Thoracic aorta (tissue), 2 donors: ENCODE data around the gene FAM83B. TPM values are rescaled to one million over a fixed set of nuclear protein-coding genes. Genes with fewer than 3 reads are reported as not detected.
A peak's percentile ranks its signal among the peaks of the same experiment; 100 is the strongest.

Experiments
- ATAC-seq: fragments of 150-250 bp; one replicate; pipeline ENCODE4 v1.8.0; 2017; ENCODE audit warnings: low read depth; ENCODE audit not compliant: insufficient number of reproducible peaks, low FRiP score
- DNase-seq: peaks from one replicate; pipeline ENCODE4 v3.0.0-alpha.2; 2020; ENCODE audit warnings: low spot score
- H3K27ac ChIP-seq, 2 donors: fragments of 200-600 bp; sonication (generic); 1 replicate in 1 of 2; 2 replicates in 1 of 2; pipeline ENCODE4 v1.5.1; 2016; ENCODE audit warnings: mild to moderate bottlenecking in 2 of 2, moderate library complexity in 2 of 2
- H3K27me3 ChIP-seq: fragments of 200-600 bp; sonication (generic); replicated peaks from 2 replicates; pipeline ENCODE4 v1.6.0; 2016; ENCODE audit warnings: mild to moderate bottlenecking; ENCODE audit not compliant: insufficient read depth
- H3K36me3 ChIP-seq: fragments of 200-600 bp; sonication (generic); one replicate; pipeline ENCODE4 v1.5.1; 2016
- H3K4me1 ChIP-seq, 2 donors: fragments of 200-600 bp; sonication (generic); 1 replicate in 1 of 2; 2 replicates in 1 of 2; pipeline versions ENCODE4 v1.5.1 to v1.6.0; 2016; ENCODE audit warnings: low read depth in 2 of 2, mild to moderate bottlenecking in 1 of 2; ENCODE audit not compliant: control insufficient read depth in 1 of 2
- H3K4me3 ChIP-seq: fragments of 200-600 bp; sonication (generic); 2 replicates; pipeline ENCODE4 v1.5.1; 2016; ENCODE audit warnings: mild to moderate bottlenecking
- H3K9me3 ChIP-seq: fragments of 200-600 bp; sonication (generic); 2 replicates; pipeline ENCODE4 v1.5.1; 2016
- total RNA-seq, 2 donors: library from RNA; depleted of rRNA; stranded (reverse); fragments of >200 nt; gene quantifications; one replicate each; pipeline versions ENCODE4 v1.1.0 to v1.2.3, GENCODE V29; 2016
- TF ChIP-seq, protein P1 (sequence below): fragments of 200-600 bp; sonication (generic); IDR thresholded peaks from one replicate; pipeline ENCODE4 v1.5.1; 2019; ENCODE audit warnings: antibody characterized with exemption

FAM83B gene
- total RNA-seq, 2 donors from 2014 or later = not detected

DNA sequence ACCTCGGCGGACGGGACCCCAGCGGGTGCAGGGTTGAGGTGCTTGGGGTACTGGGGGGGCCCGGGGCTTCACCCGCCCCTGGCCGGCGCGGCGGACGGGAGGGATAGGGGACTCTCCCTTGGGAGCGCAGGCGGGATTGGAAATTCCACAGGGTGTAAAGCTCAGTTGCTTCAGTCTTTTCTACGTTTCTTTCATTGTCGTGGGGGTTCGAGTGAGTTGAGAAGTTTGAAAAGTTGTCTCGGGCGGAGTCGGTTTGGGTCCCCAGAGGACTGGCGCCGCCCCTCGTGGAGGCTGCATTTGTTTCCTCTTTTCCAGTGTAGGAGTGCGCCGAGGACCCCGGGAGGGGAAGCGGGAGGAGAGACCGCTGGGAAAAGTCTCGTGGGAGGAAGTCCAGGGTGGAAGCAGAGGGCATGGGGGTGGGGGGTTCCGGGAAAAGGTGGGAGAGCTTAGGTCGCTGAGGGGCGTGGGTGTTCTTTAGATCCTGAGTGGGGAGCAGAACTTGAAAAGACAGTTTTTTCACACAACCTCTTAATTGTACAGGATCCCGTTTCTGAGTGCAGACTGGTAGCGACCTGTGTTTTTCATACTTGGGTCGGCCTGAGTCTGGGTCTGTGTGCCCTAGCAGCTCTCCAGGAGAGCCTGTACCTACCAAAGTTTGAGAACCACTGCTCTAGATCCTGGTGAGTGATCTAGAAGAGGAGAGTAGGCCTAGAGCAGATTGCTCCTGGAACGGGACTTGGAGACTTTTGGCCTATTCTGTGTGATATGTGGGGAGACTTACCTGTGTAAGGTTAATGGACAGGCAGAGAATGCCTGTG lies 495 bp downstream of the FAM83B start:
- no peaks in the 10 kb centered on the region for H3K9me3 ChIP-seq
- no peak for ATAC-seq
- DNase-seq = no peak
- TF ChIP-seq, protein P1, sequence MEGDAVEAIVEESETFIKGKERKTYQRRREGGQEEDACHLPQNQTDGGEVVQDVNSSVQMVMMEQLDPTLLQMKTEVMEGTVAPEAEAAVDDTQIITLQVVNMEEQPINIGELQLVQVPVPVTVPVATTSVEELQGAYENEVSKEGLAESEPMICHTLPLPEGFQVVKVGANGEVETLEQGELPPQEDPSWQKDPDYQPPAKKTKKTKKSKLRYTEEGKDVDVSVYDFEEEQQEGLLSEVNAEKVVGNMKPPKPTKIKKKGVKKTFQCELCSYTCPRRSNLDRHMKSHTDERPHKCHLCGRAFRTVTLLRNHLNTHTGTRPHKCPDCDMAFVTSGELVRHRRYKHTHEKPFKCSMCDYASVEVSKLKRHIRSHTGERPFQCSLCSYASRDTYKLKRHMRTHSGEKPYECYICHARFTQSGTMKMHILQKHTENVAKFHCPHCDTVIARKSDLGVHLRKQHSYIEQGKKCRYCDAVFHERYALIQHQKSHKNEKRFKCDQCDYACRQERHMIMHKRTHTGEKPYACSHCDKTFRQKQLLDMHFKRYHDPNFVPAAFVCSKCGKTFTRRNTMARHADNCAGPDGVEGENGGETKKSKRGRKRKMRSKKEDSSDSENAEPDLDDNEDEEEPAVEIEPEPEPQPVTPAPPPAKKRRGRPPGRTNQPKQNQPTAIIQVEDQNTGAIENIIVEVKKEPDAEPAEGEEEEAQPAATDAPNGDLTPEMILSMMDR = no peak
- no peaks in the 10 kb centered on the region for H3K36me3 ChIP-seq
- peaks cover 4% of the 10 kb centered on the region for H3K27me3 ChIP-seq
- H3K27ac ChIP-seq = no peak overlapping the region
- peak overlapping the region; percentile 65 for H3K4me3 ChIP-seq
- peaks cover 2 to 9% of the 10 kb centered on the region in 2 donors for H3K4me1 ChIP-seq

DNA sequence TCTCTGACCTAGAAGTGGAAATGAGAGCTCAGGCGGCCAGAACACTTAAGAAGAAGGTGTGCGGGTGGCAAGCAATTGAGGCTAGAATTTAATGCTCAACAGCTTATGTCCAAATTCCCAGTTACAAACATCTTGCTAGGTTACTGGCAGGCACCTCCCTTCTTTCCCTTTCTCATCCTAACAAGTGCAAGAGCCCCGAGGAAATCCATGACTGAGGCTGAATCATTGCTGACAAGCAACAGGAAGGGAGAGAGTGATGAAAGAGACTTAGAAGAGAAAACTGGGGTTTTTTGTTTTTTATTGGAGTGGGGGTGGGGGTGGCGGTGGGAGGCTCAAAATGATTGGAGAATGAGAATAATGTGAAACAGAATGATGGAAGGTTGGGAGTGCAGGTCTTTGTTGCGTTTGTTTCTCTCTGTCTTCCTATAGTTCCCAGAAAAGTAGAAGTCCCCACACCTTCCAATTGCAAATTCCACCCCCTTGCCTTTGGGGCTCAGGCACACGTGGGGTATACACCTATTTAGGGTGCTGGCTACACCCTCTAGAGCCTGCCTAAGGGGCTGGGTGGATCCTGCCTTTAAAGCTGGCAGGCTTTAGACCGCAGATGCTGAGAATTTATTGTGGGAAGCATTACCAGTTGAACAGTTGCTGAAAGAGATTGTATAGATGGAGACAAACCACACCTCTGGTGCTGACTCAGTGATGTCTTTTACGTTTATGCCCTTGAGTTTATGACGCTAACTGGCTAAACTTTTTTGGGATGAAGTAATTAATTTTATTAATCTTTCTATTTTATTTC lies 1.4 kb downstream of the FAM83B start:
- TF ChIP-seq, protein P1 = no peak
- peaks cover 4% of the 10 kb centered on the region for H3K27me3 ChIP-seq
- no peaks in the 10 kb centered on the region for H3K9me3 ChIP-seq
- no peak for ATAC-seq
- H3K36me3 ChIP-seq = no peaks in the 10 kb centered on the region
- peaks cover 2 to 9% of the 10 kb centered on the region in 2 donors for H3K4me1 ChIP-seq
- DNase-seq = no peak
- no peak overlapping the region for H3K4me3 ChIP-seq
- H3K27ac ChIP-seq = no peak overlapping the region

DNA sequence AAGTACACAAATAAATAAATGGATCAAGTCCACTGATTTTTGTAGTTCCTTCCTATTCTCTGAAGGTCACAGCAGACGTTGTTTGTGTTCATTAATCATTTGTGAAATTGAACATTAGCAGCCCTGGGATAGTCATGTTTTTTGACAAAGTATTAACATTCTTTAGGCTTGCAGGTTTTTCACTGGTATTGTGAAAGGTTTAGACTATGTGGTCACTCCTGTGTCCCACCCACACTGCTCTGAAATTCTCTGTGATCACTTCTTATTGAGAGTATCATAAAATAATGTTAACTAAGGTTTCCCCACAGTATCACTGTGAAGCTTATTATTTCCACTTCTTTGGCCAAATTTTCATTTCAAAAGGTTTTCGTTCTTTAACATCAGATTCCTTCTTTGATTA lies 3.5 kb downstream of the FAM83B start:
- no peak for ATAC-seq

DNA sequence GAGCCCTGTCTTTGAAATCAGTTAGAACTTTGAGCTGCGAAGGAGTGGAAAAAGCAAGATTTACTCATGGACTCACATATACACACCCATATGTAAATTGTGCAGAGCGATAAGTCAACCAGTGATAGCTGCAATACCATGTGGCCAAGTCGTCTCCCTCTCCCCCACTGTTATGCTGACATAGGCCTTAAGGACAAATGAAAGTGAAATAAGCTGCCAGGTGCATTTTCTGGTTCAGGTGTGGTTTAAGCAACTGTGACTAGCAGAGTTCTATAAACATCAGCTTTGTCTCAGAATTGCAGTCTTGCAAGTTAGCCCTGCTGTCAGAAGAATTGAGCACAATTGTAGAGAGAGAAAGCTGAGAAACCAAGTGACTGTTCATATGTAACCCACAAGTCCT lies 9.6 kb downstream of the FAM83B start:
- no peaks in the 10 kb centered on the region for H3K36me3 ChIP-seq
- peaks cover 6% of the 10 kb centered on the region for H3K9me3 ChIP-seq
- no peaks in the 10 kb centered on the region for H3K27me3 ChIP-seq
- DNase-seq = no peak
- H3K27ac ChIP-seq = no peak overlapping the region
- no peak overlapping the region for H3K4me3 ChIP-seq
- no peak for ATAC-seq
- no peaks in the 10 kb centered on the region for H3K4me1 ChIP-seq
- TF ChIP-seq, protein P1 = no peak

More for the DNA sequence above, 3.5 kb downstream of the FAM83B start:
- Histone ChIP-seq H3K27me3 (peaks cover 4% of the 10 kb centered on the region), H3K4me3 (no peak overlapping the region), H3K36me3 (no peaks in the 10 kb centered on the region), H3K4me1 (peaks cover 2 to 9% of the 10 kb centered on the region in 2 donors), H3K27ac (no peak overlapping the region), H3K9me3 (peaks cover 6% of the 10 kb centered on the region)
- no peak for DNase-seq
- TF ChIP-seq, protein P1 = no peak

DNA sequence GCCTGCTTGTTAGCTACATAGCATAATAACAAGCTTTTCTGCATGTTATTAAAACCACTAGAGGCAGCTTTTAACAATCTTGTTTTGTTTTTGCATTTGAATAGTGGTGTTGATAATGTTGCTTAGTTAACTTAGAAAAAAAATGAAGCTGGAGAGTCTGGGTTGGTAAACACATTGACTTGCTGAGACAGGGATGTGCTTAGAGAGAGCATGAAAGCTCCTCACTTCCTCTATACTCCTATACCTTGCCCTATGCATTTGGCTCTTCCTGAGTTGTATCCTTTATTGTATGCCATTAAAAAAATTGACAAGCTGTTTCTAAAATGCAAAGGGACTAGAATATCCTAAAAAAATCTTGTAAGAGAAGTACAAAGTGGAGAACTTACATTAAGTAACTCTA lies 13.6 kb downstream of the FAM83B start:
- Histone ChIP-seq H3K27me3 (no peaks in the 10 kb centered on the region), H3K36me3 (no peaks in the 10 kb centered on the region), H3K4me3 (no peak overlapping the region), H3K4me1 (no peaks in the 10 kb centered on the region), H3K9me3 (no peaks in the 10 kb centered on the region), H3K27ac (no peak overlapping the region)
- DNase-seq (no peak), ATAC-seq (no peak)
- TF ChIP-seq, protein P1 = no peak
